H1 (cell line): Measurements from ENCODE around the gene APOL1. TPM values are rescaled to one million over a fixed set of nuclear protein-coding genes. Genes with fewer than 3 reads are reported as not detected.

Source experiments
- CTCF ChIA-PET: fragments of 300-600 bp; sonication (Branson Sonifier 250); formaldehyde crosslinking; loops from one replicate; lab custom pipeline; 2021; ENCODE audit not compliant: partially characterized antibody; lab: Charles Lee
- POLR2A ChIA-PET: fragments of 300-600 bp; sonication (Branson Sonifier 250); formaldehyde crosslinking; loops from one replicate; lab custom pipeline; 2021; ENCODE audit warnings: inconsistent platforms; ENCODE audit not compliant: partially characterized antibody; lab: Charles Lee
- DNase-seq, 2 experiments: peaks; one replicate each; pipeline versions ENCODE4 v3.0.0 to v3.0.0-alpha.2; 2010 to 2022; ENCODE audit warnings: low spot score in 2 of 2, low read depth in 1 of 2, mixed read lengths in 1 of 2
- FAIRE-seq: peaks from 2 replicates; lab custom pipeline; 2011; peaks lifted over from hg19 to GRCh38; lab: Jason Lieb, UNC
- H2AFZ ChIP-seq: 2 replicates; pipeline ENCODE4 v1.8.1; 2012; ENCODE audit warnings: low read length, inconsistent platforms
- H2AK5ac ChIP-seq: 2 replicates; pipeline ENCODE4 v1.6.1; 2013; ENCODE audit warnings: low read depth, low read length
- H2BK120ac ChIP-seq: replicated peaks from 2 replicates; pipeline ENCODE3; 2013; ENCODE audit warnings: low read depth, low read length, inconsistent platforms
- H2BK12ac ChIP-seq: 2 replicates; pipeline ENCODE4 v1.6.1; 2013; ENCODE audit warnings: low read depth, low read length
- H2BK15ac ChIP-seq: 2 replicates; pipeline ENCODE4 v1.6.1; 2013; ENCODE audit warnings: low read length
- H2BK20ac ChIP-seq: 2 replicates; pipeline ENCODE4 v1.6.1; 2013; ENCODE audit warnings: low read length
- H2BK5ac ChIP-seq: 2 replicates; pipeline ENCODE4 v1.6.1; 2013; ENCODE audit warnings: low read depth, low read length
- H3K14ac ChIP-seq: 2 replicates; pipeline ENCODE4 v1.6.1; 2013; ENCODE audit warnings: inconsistent platforms; ENCODE audit not compliant: insufficient read length
- H3K18ac ChIP-seq: 2 replicates; pipeline ENCODE4 v1.6.1; 2013; ENCODE audit warnings: low read length; ENCODE audit errors: extremely low read depth
- H3K23ac ChIP-seq: 2 replicates; pipeline ENCODE4 v1.6.1; 2013; ENCODE audit warnings: inconsistent platforms; ENCODE audit not compliant: insufficient read length
- H3K23me2 ChIP-seq: 2 replicates; pipeline ENCODE4 v1.6.1; 2013; ENCODE audit warnings: low read depth, low read length
- H3K27ac ChIP-seq: 2 replicates; pipeline ENCODE4 v1.6.1; 2011; ENCODE audit warnings: low read depth, low read length, inconsistent platforms
- H3K27me3 ChIP-seq, 4 experiments: replicated peaks in 1 of 4; 1 replicate in 1 of 4; 2 replicates in 3 of 4; pipeline versions ENCODE4 v1.6.1 to v1.8.1; 2011 to 2013; ENCODE audit warnings: low read length in 3 of 4, mild to moderate bottlenecking in 3 of 4, inconsistent platforms in 2 of 4, mixed read lengths in 2 of 4, moderate library complexity in 1 of 4; ENCODE audit not compliant: control insufficient read depth in 3 of 4, insufficient read depth in 3 of 4; ENCODE audit errors: extremely low read depth in 1 of 4
- H3K36me3 ChIP-seq, 4 experiments: 2 replicates each; pipeline versions ENCODE4 v1.6.1 to v1.8.1; 2011 to 2013; ENCODE audit warnings: mild to moderate bottlenecking in 4 of 4, low read length in 3 of 4, moderate library complexity in 2 of 4, control low read depth in 1 of 4, inconsistent platforms in 1 of 4; ENCODE audit not compliant: insufficient read depth in 4 of 4, control insufficient read depth in 2 of 4
- H3K4ac ChIP-seq: replicated peaks from 2 replicates; pipeline ENCODE3; 2013; ENCODE audit warnings: low read length, low read depth, mixed read lengths, inconsistent platforms; ENCODE audit not compliant: insufficient read length
- H3K4me1 ChIP-seq, 4 experiments: replicated peaks in 1 of 4; 1 replicate in 1 of 4; 2 replicates in 3 of 4; pipeline versions ENCODE4 v1.6.1 to v1.8.1; 2011 to 2013; ENCODE audit warnings: low read length in 3 of 4, inconsistent platforms in 2 of 4, mixed read lengths in 1 of 4; ENCODE audit not compliant: insufficient read depth in 4 of 4, control insufficient read depth in 3 of 4
- H3K4me2 ChIP-seq, 2 experiments: 2 replicates each; pipeline versions ENCODE4 v1.6.1 to v1.8.1; 2011 to 2013; ENCODE audit warnings: low read depth in 2 of 2, low read length in 2 of 2, control low read depth in 1 of 2, inconsistent platforms in 1 of 2, mild to moderate bottlenecking in 1 of 2; ENCODE audit not compliant: insufficient read depth in 1 of 2
- H3K4me3 ChIP-seq, 4 experiments: fragments of 200-600, 300-600 bp in 1 of 4; sonication (generic), shearing (Covaris generic), sonication (Bioruptor Twin) in 1 of 4; 2 replicates each; pipeline versions ENCODE4 v1.5.1 to v1.8.1; 2011 to 2016; ENCODE audit warnings: low read length in 4 of 4, low read depth in 3 of 4, control low read depth in 2 of 4, inconsistent platforms in 2 of 4, mild to moderate bottlenecking in 2 of 4, mixed read lengths in 1 of 4, moderate library complexity in 1 of 4; ENCODE audit not compliant: insufficient read depth in 2 of 4; ENCODE audit errors: extremely low read depth in 1 of 4
- H3K56ac ChIP-seq: replicated peaks from 2 replicates; pipeline ENCODE3; 2013; ENCODE audit warnings: low read depth, mild to moderate bottlenecking, mixed read lengths, low read length, inconsistent platforms; ENCODE audit not compliant: insufficient read length
- H3K79me1 ChIP-seq: 2 replicates; pipeline ENCODE4 v1.6.1; 2013; ENCODE audit warnings: low read depth, low read length, control low read depth
- H3K79me2 ChIP-seq, 2 experiments: 2 replicates each; pipeline versions ENCODE4 v1.6.1 to v1.8.1; 2012 to 2013; ENCODE audit warnings: low read length in 2 of 2, mild to moderate bottlenecking in 2 of 2, inconsistent platforms in 1 of 2; ENCODE audit not compliant: insufficient read depth in 2 of 2, control insufficient read depth in 1 of 2
- H3K9ac ChIP-seq, 4 experiments: replicated peaks in 1 of 4; 1 replicate in 1 of 4; 2 replicates in 3 of 4; pipeline versions ENCODE4 v1.6.1 to v1.8.1; 2011 to 2013; ENCODE audit warnings: low read depth in 3 of 4, low read length in 3 of 4, control low read depth in 2 of 4, mild to moderate bottlenecking in 2 of 4, moderate library complexity in 2 of 4, inconsistent platforms in 1 of 4; ENCODE audit errors: extremely low read depth in 1 of 4
- H3K9me3 ChIP-seq, 2 experiments: 2 replicates each; pipeline versions ENCODE4 v1.6.1 to v1.8.1; 2012 to 2013; ENCODE audit warnings: mild to moderate bottlenecking in 2 of 2, moderate library complexity in 2 of 2, control low read depth in 1 of 2, inconsistent platforms in 1 of 2, low read depth in 1 of 2, low read length in 1 of 2, mixed read lengths in 1 of 2; ENCODE audit not compliant: insufficient read depth in 2 of 2
- H4K20me1 ChIP-seq, 2 experiments: replicated peaks in 1 of 2; 2 replicates each; pipeline versions ENCODE3 to v1.8.1; 2011 to 2013; ENCODE audit warnings: inconsistent platforms in 2 of 2, low read length in 2 of 2, mild to moderate bottlenecking in 1 of 2; ENCODE audit not compliant: insufficient read depth in 2 of 2, control insufficient read depth in 1 of 2
- H4K5ac ChIP-seq: 2 replicates; pipeline ENCODE4 v1.6.1; 2013; ENCODE audit warnings: low read length, low read depth, mixed read lengths, inconsistent platforms; ENCODE audit not compliant: insufficient read length
- H4K8ac ChIP-seq: 2 replicates; pipeline ENCODE4 v1.8.0; 2013; ENCODE audit warnings: mild to moderate bottlenecking, moderate library complexity, low read length, inconsistent platforms; ENCODE audit not compliant: insufficient read depth; ENCODE audit errors: extremely low read depth
- H4K91ac ChIP-seq: replicated peaks from 2 replicates; pipeline ENCODE3; 2013; ENCODE audit warnings: low read length, mixed read lengths, inconsistent platforms; ENCODE audit not compliant: insufficient read length
- ASH2L ChIP-seq: fragments of 200-600, 300-600 bp; sonication (generic); IDR thresholded peaks from one replicate; pipeline ENCODE4 v1.7.1; 2017; ENCODE audit warnings: low read length
- CBX5 ChIP-seq: fragments of 300-800, 300-1000 bp; sonication (generic); IDR thresholded peaks from 2 replicates; pipeline ENCODE4 v1.7.1; 2016; ENCODE audit warnings: antibody characterized with exemption, low read length, low read depth
- CTBP2 ChIP-seq: IDR thresholded peaks from 2 replicates; pipeline ENCODE4 v1.7.0; 2011; ENCODE audit warnings: borderline replicate concordance, mild to moderate bottlenecking, moderate library complexity, mixed read lengths, low read length; ENCODE audit not compliant: insufficient read depth, insufficient read length
- JUND ChIP-seq: IDR thresholded peaks from 2 replicates; pipeline ENCODE4 v1.6.1; 2011; ENCODE audit warnings: mild to moderate bottlenecking, improper control_type of control experiment, low read length
- KDM4A ChIP-seq: IDR thresholded peaks from one replicate; pipeline ENCODE4 v1.7.1; 2012; ENCODE audit warnings: low read depth, mild to moderate bottlenecking, moderate library complexity, low read length, inconsistent platforms; ENCODE audit not compliant: severe bottlenecking
- RXRA ChIP-seq: IDR thresholded peaks from 2 replicates; pipeline ENCODE4 v1.6.1; 2011; ENCODE audit warnings: low read depth, mild to moderate bottlenecking, low read length, moderate library complexity; ENCODE audit not compliant: insufficient read depth
- SP4 ChIP-seq: IDR thresholded peaks from 2 replicates; pipeline ENCODE4 v1.6.1; 2012; ENCODE audit warnings: low read length, inconsistent platforms
- ZNF274 ChIP-seq: IDR thresholded peaks from 2 replicates; pipeline ENCODE4 v1.7.0; 2012; ENCODE audit warnings: low read length, borderline replicate concordance; ENCODE audit errors: extremely low read depth
- WGBS, 2 experiments: shearing (Covaris generic) in 1 of 2; methylation state at CpG; one replicate each; pipeline versions ENCODE4 v1.1.6 to v1.1.7; 2013 to 2015; ENCODE audit warnings: low lambda C conversion rate in 2 of 2, mixed read lengths in 2 of 2, inconsistent platforms in 1 of 2, low coverage in 1 of 2, missing lambda C conversion rate in 1 of 2; ENCODE audit not compliant: insufficient replicate concordance in 2 of 2, insufficient coverage in 1 of 2, insufficient read length in 1 of 2; ENCODE audit errors: extremely low coverage in 1 of 2, missing lambda C conversion rate in 1 of 2; 5-methylcytosine and 5-hydroxymethylcytosine counted together
- polyA plus RNA-seq, 7 experiments: library from polyadenylated mRNA; depleted of rRNA in 3 of 7; stranded (reverse) in 5 of 7; unstranded in 2 of 7; fragments of >200 nt in 5 of 7; fragments of 200-250 nt in 2 of 7; gene quantifications; 1 replicate in 5 of 7; 2 replicates in 1 of 7; 4 replicates in 1 of 7; pipeline versions ENCODE4 v1.2.1 to v1.2.3, GENCODE V29; 2011 to 2013; ENCODE audit warnings: missing spikeins in 2 of 7, mixed read lengths in 2 of 7
- total RNA-seq: library from RNA; stranded (reverse); fragmentation: NEBNext Ultra II Directional; extraction: Animal tissue kit (Norgen Biotek cat#: 25700); gene quantifications from 2 replicates; pipeline ENCODE4 v1.2.1, GENCODE V29; 2021

The APOL1 gene
- total and polyA plus RNA-seq, 2 of the 8 experiments (the other 6 are each of a cell fraction or from before 2014, with no cell fraction given), result not detected

GRCh38 chr22:36288571-36289405 is 35.9 kb downstream of the APOL1 start:
- no peaks in the 10 kb centered on the region for H3K79me1 ChIP-seq
- no peak overlapping the region for H3K4me3 ChIP-seq
- peaks cover 51 to 78% (median 72%) of the 10 kb centered on the region in 4 experiments for H3K36me3 ChIP-seq
- no peak overlapping the region; the same call in 1 of the 2 replicates for H4K8ac ChIP-seq
- no peak overlapping the region for H2BK12ac ChIP-seq
- H4K5ac ChIP-seq, result no peak overlapping the region
- H3K4me2 ChIP-seq, result no peak overlapping the region
- no peak overlapping the region for H2BK120ac ChIP-seq
- H3K27ac ChIP-seq, result no peak overlapping the region
- peaks cover 2 to 11% of the 10 kb centered on the region in 2 experiments; a peak in 1 of 4 replicates for H3K9me3 ChIP-seq
- no peak overlapping the region for H2AK5ac ChIP-seq
- ChIA-PET POLR2A (interaction anchor here (0.7 to 1.8 kb wide), 6 partner anchors 10 to 193 kb away, joined by 3 to 5 read pairs (median 4); partner anchors contain the start of gene TXN2), CTCF (interaction anchor here (0.8 to 8.0 kb wide), 12 partner anchors 10 to 223 kb away, joined by 3 to 159 read pairs (median 6); no protein-coding TSS in a partner anchor)
- 95% methylated on average over 26 of the region's 33 CpGs; no CpG with 5 or more reads in 1 of the 2 experiments for WGBS, 2 experiments
- peaks cover 0 to 3% (median 0%) of the 10 kb centered on the region in 4 experiments; a peak in 3 of 7 replicates for H3K4me1 ChIP-seq
- no peak overlapping the region for H4K91ac ChIP-seq
- H3K56ac ChIP-seq, result no peak overlapping the region
- no peak overlapping the region for H3K9ac ChIP-seq
- no peak overlapping the region for H3K14ac ChIP-seq
- H3K23me2 ChIP-seq, result no peaks in the 10 kb centered on the region
- DNase-seq (no peak), FAIRE-seq (no peak)
- H3K27me3 ChIP-seq, result no peaks in the 10 kb centered on the region
- H2BK20ac ChIP-seq, result no peak overlapping the region
- H2BK15ac ChIP-seq, result no peak overlapping the region
- no peaks in the 10 kb centered on the region for H3K79me2 ChIP-seq
- no peak overlapping the region for H2BK5ac ChIP-seq
- H3K18ac ChIP-seq, result no peak overlapping the region
- no peak overlapping the region for H3K23ac ChIP-seq
- TF ChIP-seq CBX5, result no peak
- no peak for TF ChIP-seq CTBP2
- TF ChIP-seq ZNF274, result no peak
- no peak for TF ChIP-seq KDM4A
- no peak for TF ChIP-seq JUND
- no peak for TF ChIP-seq ASH2L
- no peak for TF ChIP-seq RXRA
- TF ChIP-seq SP4, result no peak
- TF ChIP-seq, all 59 proteins: peak for 0
- H3K4ac ChIP-seq, result no peak overlapping the region
- H4K20me1 ChIP-seq, result peaks cover 0 to 7% of the 10 kb centered on the region in 2 experiments
- no peak overlapping the region for H2AFZ ChIP-seq
